ENCODE results near the gene SLC36A2.
"Not testable (repeated sequence)": the region's sequence is repeated elsewhere in the genome, so short reads cannot be mapped to it uniquely, and the experiment has no call there.

The SLC36A2 gene

DNA sequence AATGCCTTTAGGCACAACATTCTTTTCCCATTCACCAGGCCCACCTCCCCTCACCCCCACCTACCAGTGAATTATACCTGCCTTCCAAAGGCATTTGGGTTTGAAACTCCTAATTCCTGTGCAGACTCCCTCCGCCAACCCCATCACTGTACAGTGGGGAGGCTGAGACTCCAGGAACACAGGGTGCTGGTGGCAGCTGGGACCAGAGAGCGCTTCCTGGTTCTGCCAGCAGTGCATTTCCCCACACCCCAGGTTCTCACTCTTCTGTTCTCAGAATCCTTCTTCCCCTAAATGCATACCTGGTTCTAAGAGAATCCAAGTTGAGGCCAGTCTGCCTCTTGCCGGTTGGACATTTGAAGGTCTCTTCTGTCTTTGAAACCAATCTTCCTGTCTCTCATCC, 21.1 kb downstream of the SLC36A2 start:
- no peak for DNase-seq (ENCODE audit: low spot score)

DNA sequence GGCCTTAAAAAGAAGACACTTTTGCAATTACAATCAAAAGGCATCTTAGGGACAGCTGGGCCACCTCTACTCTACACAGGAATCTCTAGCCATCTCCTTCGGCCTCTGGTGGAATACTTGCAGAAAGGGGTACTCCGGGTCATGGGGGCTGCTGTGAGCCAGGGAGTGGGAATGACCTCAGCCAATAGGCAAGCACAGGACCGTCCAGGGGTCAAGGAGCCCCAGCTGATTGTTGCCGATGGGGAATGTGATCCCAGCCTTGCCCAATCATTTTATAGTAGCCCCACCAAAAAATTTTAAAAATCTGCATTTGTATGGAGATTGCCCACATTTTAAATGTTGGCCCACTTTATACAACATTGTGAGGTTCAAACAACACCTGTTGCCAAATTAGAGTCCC, 26.9 kb downstream of the SLC36A2 start:
- DNase-seq (ENCODE audit: low spot score) = no peak

DNA sequence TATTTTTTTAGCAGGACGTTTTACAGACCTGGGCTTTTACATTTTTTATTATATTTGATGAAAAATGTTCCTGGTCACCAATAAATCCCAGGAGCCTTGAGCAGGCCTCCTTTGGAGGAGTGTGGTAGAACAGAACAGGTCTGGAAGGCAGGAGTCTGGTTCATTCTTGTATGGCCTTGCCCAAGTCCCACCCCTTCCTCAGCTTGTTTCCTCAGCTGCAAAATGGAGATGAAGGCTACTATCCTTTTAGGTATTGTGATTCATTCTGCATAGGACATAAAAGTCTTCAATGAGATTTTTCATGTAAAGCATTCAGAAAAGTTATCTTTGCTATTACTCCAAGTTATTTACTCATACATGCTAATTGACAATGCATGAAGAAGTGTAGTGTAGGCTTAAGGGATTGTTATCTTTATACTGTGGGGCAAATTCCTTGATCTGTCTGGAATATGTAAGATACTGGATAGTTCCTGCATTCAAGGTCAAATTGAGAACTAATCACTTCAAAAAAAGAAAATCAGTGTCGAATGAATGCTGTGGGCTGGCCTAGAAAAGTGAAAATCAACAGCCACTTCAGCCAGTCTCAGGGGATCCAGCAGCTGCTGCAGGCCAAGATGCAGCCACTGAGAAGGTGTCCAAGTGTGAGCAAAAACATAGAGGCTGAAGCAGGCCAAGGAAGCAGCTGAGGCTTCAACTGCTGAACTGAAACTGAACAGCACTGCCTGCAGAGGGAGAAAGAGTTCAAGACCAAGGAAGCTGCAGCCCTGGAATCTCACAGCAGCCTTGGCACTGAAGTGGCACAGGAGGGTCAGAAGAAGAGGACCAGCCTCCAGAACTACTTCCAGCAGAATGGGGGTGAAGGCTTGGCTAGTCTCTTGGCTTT, 28.3 kb downstream of the SLC36A2 start:
- peak; percentile 24 for DNase-seq (ENCODE audit: low spot score)

DNA sequence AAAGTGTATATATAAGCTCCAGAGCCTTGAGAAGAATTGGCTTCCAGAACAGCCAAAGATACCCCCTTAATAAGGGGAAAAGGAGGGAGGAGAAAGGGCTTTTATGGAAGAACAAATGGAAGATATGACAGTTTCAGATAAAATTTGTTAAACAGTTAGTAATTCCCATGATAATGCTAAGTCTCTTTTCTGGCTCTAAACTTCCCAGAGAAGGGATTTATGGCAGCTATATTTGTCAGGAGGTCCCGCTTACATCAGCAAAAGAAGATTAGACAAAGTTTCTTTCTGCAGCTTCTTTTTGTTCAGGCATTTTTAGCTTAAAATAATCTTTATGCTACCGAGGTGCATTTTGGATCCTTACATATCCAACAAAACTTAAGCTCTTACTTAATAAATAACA, 29.5 kb downstream of the SLC36A2 start:
- DNase-seq (ENCODE audit: low spot score) = no peak

DNA sequence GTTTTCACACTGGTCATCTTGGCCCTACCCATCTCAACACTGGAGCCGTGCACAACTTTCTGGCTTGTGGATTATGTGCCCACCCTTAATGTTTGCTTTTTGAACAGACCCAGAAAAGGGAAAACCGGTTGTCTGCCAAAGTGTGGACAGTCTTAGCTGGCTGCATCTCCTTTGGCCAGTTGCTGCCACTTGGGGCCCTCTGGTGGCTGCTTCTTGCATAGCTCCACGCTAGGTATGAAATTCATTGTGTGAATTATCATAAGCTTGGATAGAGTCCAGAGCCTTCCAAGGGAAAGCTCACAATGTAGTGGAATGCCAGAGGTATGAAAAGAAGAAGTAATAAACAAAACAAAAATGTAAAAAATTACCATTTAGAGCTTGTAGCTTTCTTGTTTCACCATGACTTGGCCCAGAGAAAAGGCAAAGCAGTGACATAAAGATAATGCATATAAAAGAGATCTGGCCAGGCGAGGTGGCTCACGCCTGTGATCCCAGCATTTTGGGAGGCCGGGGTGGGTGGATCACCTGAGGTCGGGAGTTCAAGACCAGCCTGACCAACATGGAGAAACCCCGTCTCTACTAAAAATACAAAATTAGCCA, 31.3 kb downstream of the SLC36A2 start:
- peak; percentile 86 for DNase-seq (ENCODE audit: low spot score)

DNA sequence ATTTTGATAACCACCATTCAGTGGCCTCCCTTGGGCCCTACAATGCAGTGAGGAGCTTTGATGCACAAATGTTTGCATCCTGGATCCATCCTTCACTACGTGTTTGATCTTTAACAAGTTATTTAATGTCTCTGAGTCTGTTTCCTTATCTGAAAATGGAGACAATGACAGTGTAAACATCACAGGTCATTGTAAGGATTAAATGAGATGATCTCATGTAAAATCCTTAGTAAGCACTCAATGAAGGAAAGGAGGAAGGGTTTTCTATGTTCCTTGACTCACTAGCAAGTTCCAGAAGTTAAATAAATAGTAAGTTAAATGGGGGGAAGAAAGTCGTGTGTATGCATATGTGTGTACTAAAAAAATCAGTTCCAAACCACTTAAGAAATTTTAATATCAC, 34.0 kb downstream of the SLC36A2 start:
- no peak for DNase-seq (ENCODE audit: low spot score)

DNA sequence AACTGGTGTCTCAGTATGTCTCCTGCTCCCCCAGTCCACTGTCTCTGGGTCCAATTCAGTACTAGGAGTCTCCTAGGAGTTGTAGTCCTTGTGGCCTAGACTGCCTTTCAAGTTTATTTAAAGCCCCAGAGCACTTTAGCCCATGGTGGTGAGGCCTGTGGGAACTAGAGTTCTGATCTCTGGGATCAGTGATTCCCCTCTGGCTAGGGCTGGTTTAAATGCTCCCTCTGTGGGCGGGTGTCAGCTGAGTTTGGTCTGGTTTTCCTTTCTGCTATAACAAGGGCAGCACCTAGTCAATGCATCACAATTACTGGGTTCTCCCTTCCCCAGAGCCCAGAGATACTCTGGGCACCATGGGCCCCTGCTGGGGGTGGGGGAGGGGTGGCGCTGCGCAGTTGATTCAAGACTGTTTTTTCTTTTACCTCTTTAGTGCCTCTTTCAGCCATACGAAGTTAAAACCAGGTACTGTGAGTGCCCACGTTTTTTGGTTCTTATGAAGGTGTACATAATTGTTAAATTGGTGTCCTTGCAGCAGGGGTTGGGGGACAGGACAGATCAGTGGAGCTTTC, 34.5 kb downstream of the SLC36A2 start:
- DNase-seq (ENCODE audit: low spot score) = no peak

DNA sequence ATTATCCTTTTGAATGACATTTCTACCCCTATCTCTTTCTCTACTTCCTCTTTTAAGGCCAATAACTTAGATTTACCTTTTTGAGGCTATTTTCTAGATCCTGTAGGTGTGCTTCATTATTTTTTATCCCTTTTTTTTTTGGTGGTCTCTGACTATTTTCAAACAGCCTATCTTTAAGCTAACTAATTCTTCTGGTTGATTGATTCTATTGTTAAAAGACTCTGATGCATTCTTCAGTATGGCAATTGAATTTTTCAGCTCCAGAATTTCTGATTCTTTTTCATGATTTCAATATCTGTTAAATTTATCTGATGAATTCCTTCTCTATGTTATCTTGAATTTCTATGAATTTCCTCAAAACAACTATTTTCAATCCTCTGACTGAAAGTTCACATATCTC, 36.4 kb downstream of the SLC36A2 start:
- no peak for DNase-seq (ENCODE audit: low spot score)

DNA sequence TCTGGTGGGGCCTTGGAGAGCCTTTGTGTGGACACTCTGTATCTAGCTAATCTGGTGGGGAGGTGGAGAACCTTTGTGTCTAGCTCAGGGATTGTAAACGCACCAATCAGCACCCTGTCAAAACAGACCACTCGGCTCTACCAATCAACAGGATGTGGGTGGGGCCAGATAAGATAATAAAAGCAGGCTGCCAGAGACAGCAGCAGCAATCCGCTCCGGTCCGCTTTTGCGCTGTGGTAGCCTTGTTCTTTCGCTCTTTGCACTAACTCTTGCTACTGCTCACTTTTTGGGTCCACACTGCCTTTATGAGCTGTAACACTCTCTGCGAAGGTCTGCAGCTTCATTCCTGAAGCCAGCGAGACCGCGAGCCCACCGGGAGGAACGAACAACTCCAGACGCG, 37.5 kb downstream of the SLC36A2 start:
- DNase-seq (ENCODE audit: low spot score) = not testable (repeated sequence)

DNA sequence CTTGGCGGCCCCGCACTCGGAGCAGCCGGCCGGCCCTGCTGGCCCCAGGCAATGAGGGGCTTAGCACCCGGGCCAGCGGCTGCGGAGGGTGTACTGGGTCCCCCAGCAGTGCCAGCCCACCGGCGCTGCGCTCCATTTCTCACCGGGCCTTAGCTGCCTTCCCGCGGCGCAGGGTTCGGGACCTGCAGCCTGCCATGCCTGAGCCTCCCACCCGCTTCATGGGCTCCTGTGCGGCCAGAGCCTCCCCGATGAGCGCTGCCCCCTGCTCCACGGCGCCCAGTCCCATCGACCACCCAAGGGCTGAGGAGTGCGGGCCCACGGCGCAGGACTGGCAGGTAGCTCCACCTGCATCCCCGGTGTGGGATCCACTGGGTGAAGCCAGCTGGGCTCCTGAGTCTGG, 38.1 kb downstream of the SLC36A2 start:
- not testable (repeated sequence) for DNase-seq (ENCODE audit: low spot score)

DNA sequence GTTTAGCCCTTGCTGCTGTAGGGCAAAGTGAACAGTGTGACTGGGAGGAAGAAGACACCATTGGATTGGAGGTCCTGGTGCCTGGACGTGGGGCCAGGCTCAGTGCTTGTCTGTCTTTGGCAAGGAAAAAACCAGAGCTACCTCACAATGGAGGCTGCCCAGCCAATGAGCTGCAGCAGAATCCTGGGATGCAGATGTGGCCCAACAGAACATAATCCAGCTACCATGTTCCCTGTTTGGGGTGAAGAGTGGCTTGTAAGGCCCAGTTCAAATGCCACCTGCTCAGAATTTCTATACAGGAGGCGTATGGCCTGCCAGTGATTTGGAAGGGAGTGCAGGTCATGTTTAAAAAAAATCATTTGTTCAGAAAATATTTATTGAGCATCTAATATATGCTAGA, 43.7 kb downstream of the SLC36A2 start, which contains the start of gene SLC36A3:
SLC36A3 (minus strand) TSS at position 101 of the 400 bp plus-strand sequence. CDS start 412 bp downstream, outside the sequence.
- DNase-seq (ENCODE audit: low spot score) = no peak

DNA sequence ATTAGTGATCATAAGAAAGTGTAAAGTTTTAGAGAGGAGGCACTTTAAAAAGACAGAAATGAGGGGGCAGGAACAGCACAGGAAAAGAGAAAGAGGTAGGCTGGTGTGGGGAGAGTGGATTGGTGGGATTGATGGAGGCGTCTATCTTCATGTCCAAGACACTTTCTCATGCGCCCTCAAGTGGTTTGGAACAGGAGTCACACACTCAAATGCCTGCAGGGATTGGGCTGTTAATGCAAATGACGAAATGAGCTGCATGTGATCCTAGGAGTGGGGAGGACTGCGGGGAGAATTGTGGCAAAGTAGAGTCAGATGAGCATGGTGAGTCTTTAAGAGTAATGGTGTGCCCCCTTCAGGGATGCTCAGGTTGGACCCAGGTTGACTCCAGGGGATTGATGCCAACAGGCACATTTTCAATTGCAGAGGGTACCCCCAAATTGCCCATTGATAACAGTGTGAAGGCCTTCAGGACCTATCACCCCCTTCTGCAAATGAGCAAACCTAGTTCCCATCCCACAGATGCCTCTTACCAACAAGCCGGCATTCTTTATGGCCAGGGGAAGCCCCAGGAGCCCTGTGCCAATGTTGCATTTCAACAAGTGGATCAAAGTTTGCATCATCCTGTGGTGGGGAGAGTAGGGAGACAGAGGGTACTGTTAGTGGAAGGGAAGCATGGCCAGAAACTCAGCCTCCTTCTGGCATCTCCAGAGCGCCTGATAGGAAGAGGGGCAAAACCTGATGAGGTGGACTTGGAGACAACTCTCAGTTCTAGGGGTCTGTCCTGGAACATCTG, 49.1 kb downstream of the SLC36A2 start:
- peak; percentile 81 for DNase-seq (ENCODE audit: low spot score)

DNA sequence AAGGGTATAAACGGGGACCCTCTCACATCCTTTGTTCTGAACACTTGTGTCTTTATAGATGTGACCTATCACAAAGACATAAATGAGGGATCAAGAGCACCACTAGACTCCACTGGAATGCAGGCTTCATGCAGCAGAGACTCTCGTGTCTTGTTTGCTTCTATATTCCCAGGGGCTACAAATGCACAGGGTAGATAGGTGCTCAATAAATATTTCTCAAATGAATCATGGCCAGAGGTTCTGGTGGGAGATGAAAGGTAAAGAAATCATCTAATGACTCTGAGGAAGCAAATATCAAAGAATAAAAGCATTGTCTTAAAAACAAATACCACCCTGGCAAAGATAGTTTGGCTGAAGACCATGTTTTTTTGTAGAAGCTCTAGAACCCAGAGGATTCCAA, 50.4 kb downstream of the SLC36A2 start:
- DNase-seq (ENCODE audit: low spot score) = no peak

DNA sequence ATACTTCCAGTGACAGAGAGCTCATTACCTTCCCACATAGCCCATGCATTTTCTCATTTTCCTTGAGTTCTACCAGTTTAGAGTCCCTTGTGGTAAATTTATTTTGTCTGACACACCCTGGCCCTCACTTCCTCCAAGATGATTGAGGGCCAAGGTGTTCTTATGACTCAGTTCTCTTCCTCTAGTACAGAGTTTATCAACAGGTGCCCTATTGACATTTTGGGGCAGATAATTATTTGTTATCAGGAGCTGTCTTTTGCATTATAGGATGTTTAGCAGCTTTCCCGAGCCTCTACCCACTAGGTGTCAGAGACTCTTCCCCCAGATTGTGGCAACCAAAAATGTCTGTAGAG, 50.9 kb downstream of the SLC36A2 start:
- no peak for DNase-seq (ENCODE audit: low spot score)

DNA sequence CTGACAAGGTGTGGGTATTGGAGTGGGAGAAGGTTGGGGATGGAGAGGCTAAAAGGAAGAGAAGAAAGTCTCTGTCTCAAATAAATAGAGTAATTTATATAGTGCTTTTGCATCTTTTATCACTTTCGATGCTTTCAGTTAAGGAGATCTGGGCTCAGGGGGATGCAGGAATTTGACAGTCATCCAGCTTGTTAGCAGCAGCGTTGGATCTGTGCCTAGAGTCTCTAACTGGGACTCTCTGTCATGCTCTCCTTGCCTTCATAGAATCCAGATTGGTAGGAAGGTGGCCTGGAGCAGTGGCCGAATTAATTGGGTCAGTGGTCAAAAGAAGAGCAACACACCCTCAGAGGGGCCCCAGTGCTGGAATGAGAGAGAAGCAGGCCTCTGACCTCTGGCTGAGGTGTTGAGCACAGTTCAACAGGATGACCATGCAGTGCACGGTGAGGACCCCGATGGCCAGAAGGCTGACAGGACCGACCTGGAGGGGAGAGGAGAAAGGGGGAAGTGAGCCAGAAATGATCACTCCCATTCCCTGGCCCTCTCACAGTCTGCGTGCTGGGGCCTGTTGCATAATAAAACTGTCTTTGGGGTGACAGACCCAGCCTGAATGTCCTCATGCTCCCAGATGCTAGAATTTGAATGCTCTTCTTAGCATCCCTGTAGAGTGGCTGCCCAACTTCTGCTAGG, 51.4 kb downstream of the SLC36A2 start:
- DNase-seq (ENCODE audit: low spot score) = no peak

DNA sequence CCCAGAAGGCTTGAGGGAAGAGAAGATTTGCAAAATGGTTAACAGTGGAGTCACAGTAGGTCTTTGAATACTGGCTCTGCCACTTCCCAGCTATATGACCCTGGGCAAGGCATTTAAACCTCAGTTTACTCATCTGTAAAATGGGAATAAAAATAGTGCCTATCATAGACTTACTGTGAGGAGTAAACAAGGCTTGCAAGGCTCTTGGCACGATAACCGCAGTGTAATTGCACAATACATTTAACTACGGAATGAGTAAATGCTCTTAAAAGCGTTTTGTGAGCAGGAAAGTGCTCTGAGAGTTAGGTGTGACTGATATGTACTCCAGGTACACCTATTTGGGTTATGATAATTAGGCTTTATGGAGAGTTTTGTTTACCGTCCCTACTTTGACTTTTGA, 52.2 kb downstream of the SLC36A2 start:
- DNase-seq (ENCODE audit: low spot score) = no peak

DNA sequence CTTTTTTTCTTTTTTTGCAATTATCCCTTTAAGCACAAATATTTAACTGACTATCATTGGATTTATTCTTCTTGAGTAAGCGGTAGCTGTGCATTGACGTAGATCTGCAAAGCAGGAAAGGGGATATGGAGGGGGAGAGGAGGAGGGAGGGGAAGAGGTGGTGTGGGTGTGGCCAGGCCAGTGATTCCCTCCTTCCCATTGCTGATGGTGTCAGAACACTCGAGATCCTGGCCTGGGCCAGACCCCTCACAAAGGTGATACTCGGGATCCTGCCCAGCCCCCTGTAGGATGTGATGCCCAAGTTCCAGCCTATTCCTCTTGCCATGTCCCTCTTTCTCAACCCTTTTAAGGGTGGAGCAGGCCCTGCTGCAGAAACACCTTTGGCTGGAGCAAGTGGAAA, 53.7 kb downstream of the SLC36A2 start:
- DNase-seq (ENCODE audit: low spot score) = no peak

DNA sequence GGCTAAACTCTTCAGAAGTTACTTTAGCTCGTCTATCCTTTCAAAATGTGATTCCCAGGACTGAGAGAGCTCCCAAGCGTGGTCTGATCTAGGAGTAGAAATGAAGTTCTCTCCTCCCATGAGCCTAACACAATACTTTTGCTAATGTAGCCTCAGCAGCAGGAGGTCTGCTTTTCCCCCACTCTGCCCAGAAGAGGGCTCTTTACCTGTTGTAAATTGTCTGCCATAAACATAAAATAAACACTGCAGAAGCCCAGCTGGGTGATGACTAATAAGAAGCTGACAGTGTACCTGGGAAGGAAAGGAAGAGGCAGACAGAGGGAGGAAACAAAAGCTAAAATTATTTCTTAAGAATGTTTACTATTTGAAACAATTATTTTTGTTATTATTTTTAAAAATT, 59.2 kb downstream of the SLC36A2 start:
- no peak for DNase-seq (ENCODE audit: low spot score)

DNA sequence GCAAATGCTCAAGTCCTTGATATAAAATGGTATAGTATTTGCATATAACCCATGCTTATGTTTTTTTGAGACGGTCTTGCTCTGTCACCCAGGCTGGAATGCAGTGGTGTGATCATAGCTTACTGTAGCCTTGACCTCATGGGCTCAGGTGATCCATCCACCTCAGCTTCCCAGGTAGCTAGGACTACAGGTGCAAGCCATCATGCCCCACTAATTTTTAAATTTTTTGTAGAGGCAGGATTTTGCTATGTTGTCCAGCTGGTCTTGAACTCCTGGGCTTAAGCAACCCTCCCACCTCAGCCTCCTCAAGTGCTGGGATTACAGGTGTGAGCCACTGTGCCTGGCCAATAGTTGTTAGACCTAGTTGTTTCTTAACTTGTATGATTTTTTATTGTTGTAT, 61.1 kb downstream of the SLC36A2 start:
- DNase-seq (ENCODE audit: low spot score) = no peak

DNA sequence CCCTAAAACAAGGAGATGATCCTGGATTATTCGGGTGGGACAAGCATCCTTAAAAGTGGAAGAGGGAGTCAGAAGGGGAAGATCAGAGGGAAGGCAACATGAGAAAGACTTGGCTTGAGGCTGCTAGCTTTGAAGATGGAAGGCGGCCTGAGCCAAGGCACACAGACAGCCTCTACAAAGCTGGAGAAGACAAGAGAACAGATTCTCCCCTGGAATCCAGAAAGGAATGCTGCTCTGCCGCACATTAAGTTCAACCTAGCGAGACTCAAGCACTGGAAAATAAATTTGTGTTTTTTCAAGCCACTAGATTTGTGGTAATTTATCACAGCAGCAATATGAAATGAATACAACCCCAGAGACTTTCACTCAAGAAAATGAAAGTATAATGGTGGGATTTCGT, 61.7 kb downstream of the SLC36A2 start:
- no peak for DNase-seq (ENCODE audit: low spot score)

DNA sequence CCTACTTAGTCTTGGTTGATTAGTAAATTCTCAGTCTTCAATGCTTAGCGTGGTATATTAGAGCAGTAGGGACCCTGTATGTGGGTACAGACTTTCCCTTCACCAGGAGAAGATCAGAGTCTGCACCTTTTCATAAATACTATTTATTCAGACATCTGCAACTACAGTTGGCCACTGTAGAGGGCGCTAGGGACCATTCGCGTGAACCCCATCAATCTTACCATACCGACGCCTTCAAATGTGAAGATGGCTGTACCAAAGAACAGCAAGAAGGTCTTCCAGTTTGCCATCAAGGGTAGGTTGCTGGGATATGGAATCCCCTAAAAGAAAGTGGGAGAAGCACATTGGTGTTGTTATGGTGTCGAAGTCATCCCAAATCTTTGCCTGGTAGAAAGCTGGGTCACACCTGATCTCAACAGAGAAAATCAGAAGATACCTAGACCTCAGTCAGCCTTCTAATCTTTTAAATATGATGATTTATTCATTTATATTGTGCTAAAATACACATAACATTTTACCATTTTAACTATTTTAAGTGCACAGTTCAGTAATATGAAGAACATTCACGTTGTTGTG, 62.9 kb downstream of the SLC36A2 start:
- DNase-seq (ENCODE audit: low spot score) = no peak
